ENCODE data around the gene MAP3K14.

The MAP3K14 gene

DNA sequence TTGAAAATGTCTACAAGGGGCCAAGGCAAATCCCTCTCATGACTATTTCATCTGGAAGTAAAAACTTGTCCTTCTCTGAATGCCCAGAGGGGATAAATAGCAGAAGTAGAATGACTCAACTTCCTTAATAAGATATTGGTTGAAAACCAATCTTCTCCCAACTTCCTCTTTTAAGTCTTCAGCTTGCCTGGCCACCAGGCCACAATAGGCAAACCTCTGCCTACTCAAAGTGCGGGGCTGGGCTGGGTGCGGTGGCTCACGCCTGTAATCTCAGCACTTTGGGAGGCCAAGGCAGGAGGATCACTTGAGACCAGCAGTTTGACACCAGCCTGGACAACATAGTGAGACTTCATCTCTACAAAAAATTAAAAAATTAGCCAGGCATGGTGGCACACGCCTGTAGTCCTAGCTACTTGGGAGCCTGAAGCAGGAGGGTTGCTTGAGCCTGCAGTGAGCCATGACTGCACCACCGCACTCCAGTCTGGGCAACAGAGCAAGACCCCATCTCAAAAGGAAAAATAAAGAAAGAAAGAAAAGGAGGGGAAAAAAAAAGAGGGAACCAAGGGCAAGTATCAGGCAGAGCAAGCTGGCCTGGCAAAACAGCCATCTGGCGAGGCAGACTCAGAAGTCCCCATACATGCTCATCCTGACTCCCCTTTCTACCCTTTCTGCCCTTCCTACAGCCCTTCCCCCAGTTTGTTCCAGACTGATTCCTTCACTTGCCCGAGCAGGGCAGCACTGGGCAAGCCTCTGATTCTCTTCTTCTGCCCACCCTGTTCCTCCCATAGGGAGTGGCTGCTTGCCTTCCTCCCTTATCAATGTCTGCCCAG is 20.6 kb downstream of the MAP3K14 start:
- Histone ChIP-seq H3K27ac (ENCODE audit: low read depth, low read length) (no peak overlapping the region), H3K9ac (ENCODE audit: low read length) (no peak overlapping the region), H3F3A (ENCODE audit: insufficient read depth) (no peaks in the 10 kb centered on the region), H3K79me2 (ENCODE audit: insufficient read depth, low read length) (peaks cover 22% of the 10 kb centered on the region; the same call in 1 of the 2 replicates), H3K9me2 (replicated peaks; ENCODE audit: insufficient read depth, low read length) (no peaks in the 10 kb centered on the region), H3K9me3 (ENCODE audit: insufficient read depth, low read length) (no peaks in the 10 kb centered on the region), H3K36me3 (ENCODE audit: low read length) (no peaks in the 10 kb centered on the region), H3K4me3 (ENCODE audit: insufficient read depth, low read length, poor library complexity, severe bottlenecking) (no peak overlapping the region), H2AFZ (ENCODE audit: low read depth, low read length, severe bottlenecking) (no peak overlapping the region), H3K4me2 (ENCODE audit: low read depth, low read length, poor library complexity, severe bottlenecking) (no peak overlapping the region), H3K27me3 (ENCODE audit: low read length) (no peaks in the 10 kb centered on the region), H4K20me1 (ENCODE audit: low read depth, low read length) (no peaks in the 10 kb centered on the region; the same call in 1 of the 2 replicates)
- no peak for TF ChIP-seq EZH2phosphoT487 (conservative IDR thresholded peaks at IDR 0.05; ENCODE audit: low read length)
- TF ChIP-seq, protein P1, sequence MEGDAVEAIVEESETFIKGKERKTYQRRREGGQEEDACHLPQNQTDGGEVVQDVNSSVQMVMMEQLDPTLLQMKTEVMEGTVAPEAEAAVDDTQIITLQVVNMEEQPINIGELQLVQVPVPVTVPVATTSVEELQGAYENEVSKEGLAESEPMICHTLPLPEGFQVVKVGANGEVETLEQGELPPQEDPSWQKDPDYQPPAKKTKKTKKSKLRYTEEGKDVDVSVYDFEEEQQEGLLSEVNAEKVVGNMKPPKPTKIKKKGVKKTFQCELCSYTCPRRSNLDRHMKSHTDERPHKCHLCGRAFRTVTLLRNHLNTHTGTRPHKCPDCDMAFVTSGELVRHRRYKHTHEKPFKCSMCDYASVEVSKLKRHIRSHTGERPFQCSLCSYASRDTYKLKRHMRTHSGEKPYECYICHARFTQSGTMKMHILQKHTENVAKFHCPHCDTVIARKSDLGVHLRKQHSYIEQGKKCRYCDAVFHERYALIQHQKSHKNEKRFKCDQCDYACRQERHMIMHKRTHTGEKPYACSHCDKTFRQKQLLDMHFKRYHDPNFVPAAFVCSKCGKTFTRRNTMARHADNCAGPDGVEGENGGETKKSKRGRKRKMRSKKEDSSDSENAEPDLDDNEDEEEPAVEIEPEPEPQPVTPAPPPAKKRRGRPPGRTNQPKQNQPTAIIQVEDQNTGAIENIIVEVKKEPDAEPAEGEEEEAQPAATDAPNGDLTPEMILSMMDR (IDR thresholded peaks at IDR 0.05; ENCODE audit: insufficient read depth, low read length, poor library complexity, severe bottlenecking): no peak

DNA sequence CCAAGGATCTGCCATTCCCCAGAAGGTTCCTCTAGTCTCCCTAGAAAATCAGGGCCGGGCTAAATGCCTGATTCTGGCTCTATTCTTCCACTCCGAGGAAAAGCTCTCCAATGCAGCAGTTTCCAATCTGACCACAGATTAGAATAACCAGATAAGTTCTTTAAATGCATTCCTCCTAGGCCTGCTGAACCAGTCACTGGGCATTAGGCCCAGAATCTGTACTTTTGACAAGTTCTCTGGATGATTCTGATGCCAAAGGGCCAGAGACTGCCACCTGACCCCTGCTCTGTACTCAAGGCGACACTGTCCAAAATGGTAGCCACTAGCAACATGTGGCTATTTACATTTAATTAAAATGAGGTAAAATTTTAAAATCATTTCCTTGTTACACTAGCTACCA is 22.3 kb downstream of the MAP3K14 start:
- TF ChIP-seq, protein P1 (IDR thresholded peaks at IDR 0.05; ENCODE audit: insufficient read depth, low read length, poor library complexity, severe bottlenecking): no peak
- TF ChIP-seq EZH2phosphoT487 (conservative IDR thresholded peaks at IDR 0.05; ENCODE audit: low read length): no peak
- H3K9me2 ChIP-seq (replicated peaks; ENCODE audit: insufficient read depth, low read length): no peaks in the 10 kb centered on the region
- H3K9me3 ChIP-seq (ENCODE audit: insufficient read depth, low read length): no peaks in the 10 kb centered on the region
- H3K4me3 ChIP-seq (ENCODE audit: insufficient read depth, low read length, poor library complexity, severe bottlenecking): no peak overlapping the region
- no peaks in the 10 kb centered on the region for H3K36me3 ChIP-seq (ENCODE audit: low read length)
- no peak overlapping the region for H3K27ac ChIP-seq (ENCODE audit: low read depth, low read length)
- no peaks in the 10 kb centered on the region for H3F3A ChIP-seq (ENCODE audit: insufficient read depth)
- peaks cover 22% of the 10 kb centered on the region; the same call in 1 of the 2 replicates for H3K79me2 ChIP-seq (ENCODE audit: insufficient read depth, low read length)
- no peaks in the 10 kb centered on the region; the same call in 1 of the 2 replicates for H4K20me1 ChIP-seq (ENCODE audit: low read depth, low read length)
- H2AFZ ChIP-seq (ENCODE audit: low read depth, low read length, severe bottlenecking): no peak overlapping the region
- H3K27me3 ChIP-seq (ENCODE audit: low read length): no peaks in the 10 kb centered on the region
- no peak overlapping the region for H3K4me2 ChIP-seq (ENCODE audit: low read depth, low read length, poor library complexity, severe bottlenecking)
- H3K9ac ChIP-seq (ENCODE audit: low read length): no peak overlapping the region

DNA sequence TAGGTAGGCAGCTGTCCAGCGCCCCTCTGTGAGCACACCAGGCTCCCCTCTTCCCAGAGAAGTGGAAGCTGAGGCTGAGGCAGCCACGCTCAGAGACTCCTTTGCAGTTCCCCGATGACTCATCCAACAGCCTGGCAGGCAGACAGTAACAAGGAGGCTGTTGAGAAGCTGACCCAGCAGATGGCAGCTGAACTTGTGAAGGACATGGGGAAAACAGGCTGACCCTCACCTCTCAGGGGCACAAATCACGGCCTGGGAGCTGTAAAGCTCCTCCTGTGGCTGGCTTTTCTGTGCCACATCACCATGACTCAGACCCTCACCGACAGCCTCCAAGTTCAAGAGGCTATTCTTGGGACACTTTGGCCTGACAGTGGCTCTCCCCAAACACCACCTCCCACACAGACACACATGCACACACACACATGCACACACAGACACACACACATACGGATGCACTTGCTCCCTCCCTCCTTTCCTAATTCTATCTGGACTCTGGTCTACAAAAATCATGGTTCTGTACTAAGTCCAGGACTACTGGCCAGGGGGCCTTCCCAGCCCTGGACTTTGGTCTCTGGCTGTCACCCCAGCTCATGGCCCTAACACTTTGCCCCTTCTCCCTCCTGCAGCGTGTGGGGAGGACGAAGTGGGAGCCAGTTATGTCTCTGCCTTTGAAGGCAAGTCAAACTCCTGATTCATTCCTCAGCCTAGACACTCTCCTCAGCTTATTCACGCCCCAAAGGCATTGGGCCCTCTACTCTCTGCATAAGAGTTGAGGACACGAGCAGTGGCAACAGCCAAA is 23.2 kb downstream of the MAP3K14 start:
- Histone ChIP-seq H4K20me1 (ENCODE audit: low read depth, low read length) (no peaks in the 10 kb centered on the region; the same call in 1 of the 2 replicates), H3K9me3 (ENCODE audit: insufficient read depth, low read length) (no peaks in the 10 kb centered on the region), H3K27ac (ENCODE audit: low read depth, low read length) (no peak overlapping the region), H3K4me2 (ENCODE audit: low read depth, low read length, poor library complexity, severe bottlenecking) (no peak overlapping the region), H3K27me3 (ENCODE audit: low read length) (no peaks in the 10 kb centered on the region), H3K9ac (ENCODE audit: low read length) (no peak overlapping the region), H2AFZ (ENCODE audit: low read depth, low read length, severe bottlenecking) (no peak overlapping the region), H3K36me3 (ENCODE audit: low read length) (no peaks in the 10 kb centered on the region), H3F3A (ENCODE audit: insufficient read depth) (no peaks in the 10 kb centered on the region), H3K9me2 (replicated peaks; ENCODE audit: insufficient read depth, low read length) (no peaks in the 10 kb centered on the region), H3K79me2 (ENCODE audit: insufficient read depth, low read length) (peaks cover 16% of the 10 kb centered on the region; the same call in 1 of the 2 replicates), H3K4me3 (ENCODE audit: insufficient read depth, low read length, poor library complexity, severe bottlenecking) (no peak overlapping the region)
- TF ChIP-seq, protein P1 (IDR thresholded peaks at IDR 0.05; ENCODE audit: insufficient read depth, low read length, poor library complexity, severe bottlenecking): no peak
- no peak for TF ChIP-seq EZH2phosphoT487 (conservative IDR thresholded peaks at IDR 0.05; ENCODE audit: low read length)
